ENCODE results near the gene XK. TPM values are rescaled to one million over a fixed set of nuclear protein-coding genes. Genes with fewer than 3 reads are reported as not detected.
"Not testable (repeated sequence)": the region's sequence is repeated elsewhere in the genome, so short reads cannot be mapped to it uniquely, and the experiment has no call there.

Gene XK
- total RNA-seq, 1 donor from 2014 or later: 0.88 TPM

DNA sequence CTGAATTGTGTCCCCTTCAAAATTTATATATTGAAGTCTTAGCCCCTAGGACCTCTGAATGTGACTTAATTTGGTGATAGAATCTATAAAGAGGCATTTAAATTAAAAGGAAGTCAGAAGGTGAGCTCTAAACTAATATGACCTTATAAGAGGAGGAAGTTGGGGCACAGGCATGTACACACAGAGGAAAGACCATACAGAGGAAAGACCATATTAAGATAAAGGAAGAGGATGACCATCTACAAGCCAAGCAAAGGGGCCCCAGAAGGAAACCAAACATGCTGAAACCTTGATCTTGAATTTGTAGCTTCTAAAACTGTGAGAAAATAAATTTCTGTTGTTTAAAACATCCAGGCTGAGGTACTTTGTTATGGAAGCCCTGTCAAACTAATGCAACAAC, 67.3 kb downstream of the XK start:
- no peak for DNase-seq (ENCODE audit: low read depth)

DNA sequence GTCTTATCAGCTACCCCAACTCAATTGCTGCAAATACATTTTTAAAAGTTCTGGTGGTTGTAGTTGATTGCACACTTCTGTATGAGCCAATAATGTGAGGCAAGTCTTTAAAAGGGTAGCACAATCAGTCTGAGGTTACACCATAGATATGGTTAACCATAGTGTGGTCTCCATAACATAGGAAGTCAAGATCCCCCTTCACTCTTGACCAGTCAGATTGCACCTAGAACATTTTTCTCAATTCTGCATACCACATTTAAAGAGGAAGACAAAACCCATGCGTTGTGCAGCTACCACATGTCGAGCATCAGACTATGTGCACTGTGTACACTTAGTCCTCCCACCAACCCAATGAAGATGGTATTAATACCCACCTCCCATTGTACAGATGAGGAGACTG, 67.8 kb downstream of the XK start:
- DNase-seq (ENCODE audit: low read depth): no peak

DNA sequence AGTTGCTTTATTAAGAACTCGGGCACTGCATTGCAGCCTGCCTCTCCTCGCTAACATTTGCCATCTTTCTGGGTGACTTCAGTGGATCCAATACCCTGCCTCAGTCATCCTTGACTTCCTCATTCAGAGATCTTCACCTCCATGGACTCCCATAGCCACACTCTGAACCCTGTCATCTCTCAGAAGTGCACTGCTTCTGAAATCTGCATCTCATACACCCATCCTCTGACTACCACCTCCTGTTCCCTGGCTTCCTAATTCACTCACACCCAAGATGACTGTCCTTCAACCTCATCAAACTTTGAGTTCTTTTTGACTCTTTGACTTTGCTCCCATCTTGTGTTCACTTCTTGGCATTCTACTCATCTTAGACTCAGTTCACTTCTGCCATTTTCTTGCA, 68.9 kb downstream of the XK start:
- DNase-seq (ENCODE audit: low read depth): no peak

DNA sequence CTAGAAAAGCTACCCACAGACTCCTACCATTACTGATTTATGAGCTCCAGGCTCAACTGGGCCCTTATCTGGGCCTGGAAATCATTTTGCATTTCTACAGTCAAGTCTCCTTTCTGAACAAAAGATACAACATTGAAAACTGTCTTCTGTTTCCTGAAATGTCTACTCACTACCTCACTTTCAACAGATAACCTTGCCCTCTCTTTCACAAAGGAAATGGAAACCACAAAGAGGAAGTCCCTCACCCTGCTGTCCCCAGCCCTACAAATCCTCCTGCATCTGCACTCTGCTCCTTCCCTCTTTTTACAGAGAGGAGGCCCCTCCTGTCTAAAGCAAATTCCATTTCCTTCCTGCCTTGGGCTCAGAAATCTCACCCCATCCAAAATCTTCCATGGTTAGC, 69.4 kb downstream of the XK start:
- no peak for DNase-seq (ENCODE audit: low read depth)

DNA sequence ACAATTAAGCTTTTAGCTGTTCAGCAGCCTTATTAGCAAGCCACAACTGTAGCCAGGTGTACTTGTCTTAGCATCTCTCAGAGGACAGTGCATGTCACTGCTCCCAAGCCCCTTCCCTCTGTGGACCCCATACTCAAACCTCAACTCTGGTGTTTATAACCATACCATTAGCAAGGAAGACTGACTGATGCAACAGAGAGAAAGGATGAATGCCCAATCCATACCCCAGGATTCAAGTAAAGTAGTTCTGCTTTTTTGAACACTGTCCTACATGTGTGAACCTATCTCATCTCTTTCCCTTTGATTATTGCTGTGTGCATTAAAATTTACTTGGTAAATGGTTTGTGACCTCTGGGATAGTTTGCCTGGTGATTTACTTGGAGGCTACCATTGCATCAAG, 71.5 kb downstream of the XK start:
- DNase-seq (ENCODE audit: low read depth): no peak

DNA sequence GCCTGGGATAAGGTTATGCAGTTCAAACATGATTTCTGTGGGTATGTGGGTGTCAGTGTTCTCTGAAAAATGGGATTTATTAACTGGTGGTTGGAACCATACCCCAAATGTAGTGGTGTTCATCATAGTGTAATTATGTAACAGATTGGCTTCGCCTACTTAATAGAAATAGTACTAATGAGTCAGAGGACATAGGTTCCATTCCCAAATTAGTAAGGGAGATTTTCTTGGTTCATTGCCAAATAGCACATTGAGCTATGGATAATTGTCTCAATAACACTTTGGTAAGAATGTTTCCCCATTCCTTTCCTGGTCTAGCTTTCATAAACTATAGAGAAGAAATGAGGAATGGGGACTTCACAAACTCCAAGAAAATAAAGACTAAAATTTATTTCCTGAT, 73.8 kb downstream of the XK start:
- no peak for DNase-seq (ENCODE audit: low read depth)

DNA sequence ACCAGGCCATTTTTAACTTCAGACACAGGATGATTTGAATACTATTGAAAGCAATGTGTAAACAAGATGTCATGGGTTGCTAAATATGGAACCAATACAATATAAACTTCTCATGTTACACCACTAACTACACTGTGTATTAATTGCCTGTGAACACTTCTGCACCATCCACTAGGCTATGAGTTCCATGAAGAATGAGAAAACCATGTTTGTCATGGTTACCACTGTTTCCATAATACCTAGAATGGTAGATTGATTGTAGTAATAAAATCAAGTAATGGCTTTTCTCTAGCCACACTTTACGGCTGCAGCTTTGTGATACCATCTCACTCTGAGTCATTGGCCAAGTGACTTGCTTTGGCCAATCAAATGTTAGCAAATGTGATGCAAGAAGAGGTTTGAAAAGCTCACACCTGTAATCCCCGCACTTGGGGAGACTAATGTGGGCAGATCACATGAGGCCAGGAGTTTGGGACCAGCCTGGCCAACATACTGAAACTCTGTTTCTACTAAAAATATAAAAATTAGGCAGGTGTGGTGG, 74.4 kb downstream of the XK start:
- DNase-seq (ENCODE audit: low read depth): no peak

DNA sequence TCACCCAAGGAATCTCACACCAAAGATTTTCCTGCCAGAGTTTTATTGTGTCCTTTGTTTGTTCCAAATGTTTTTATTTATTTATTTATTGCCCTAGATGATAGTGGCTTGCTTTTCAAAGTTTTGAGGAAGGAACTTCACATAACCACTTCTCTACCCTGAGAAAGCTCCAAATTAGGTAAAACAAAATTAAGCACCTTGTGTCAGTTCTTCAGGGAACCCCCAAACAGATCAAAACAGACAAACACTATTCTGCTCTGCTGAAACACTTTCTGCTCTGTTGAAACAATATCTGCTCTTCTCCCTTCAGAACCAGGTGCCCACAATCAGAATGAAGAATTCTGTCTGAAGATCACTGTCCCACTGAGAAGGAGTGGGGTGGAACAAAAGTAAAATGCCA, 77.8 kb downstream of the XK start:
- no peak for DNase-seq (ENCODE audit: low read depth)

DNA sequence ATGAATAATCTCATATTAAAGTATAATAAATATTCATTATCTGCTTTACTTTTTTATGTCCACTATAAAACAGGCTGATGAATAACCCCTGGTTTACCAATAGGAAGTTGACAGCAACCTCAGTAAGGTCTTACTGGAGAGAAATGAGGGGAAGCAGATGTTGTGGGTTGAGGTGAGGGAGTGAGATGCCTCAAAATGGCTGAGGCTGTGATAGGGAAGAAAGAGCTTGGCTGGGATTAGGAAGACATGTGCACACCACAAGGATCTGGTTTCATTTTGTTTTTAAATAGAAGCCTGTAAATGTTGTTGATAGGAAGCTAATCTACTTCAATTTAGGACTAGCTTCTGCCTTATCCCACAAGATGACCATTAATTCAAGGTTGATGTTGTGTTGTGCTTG, 79.9 kb downstream of the XK start:
- peak; percentile 67 for DNase-seq (ENCODE audit: low read depth)

DNA sequence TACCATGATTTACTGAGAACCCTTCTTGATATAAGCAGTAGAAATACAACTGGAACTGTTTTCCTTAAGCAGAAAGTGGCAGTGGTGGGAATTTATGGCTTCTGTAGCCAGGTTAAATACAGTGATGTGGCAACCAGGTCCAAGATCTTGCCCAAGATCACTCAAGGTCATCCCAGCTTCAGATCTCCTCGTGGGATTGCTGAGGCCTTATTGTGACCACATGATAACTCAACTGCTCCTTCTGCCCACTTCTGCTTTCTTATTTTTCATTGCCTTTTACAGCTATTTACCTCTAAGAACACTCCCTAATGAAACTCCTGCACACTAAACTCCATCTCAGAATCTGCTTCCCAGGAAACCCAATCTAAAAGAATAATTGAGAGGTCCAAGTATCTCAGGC, 81.8 kb downstream of the XK start:
- no peak for DNase-seq (ENCODE audit: low read depth)

DNA sequence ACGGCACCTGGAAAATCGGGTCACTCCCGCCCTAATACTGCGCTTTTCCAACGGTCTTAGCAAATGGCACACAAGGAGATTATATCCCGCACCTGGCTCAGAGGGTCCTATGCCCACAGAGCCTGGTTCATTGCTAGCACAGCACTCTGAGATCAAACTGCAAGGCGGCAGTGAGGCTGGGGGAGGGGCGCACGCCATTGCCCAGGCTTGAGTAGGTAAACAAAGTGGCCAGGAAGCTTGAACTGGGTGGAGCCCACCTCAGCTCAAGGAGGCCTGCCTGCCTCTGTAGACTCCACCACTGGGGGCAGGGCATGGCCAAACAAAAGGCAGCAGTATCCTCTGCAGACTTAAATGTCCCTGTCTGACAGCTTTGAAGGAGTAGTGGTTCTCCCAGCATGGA, 83.3 kb downstream of the XK start:
- not testable (repeated sequence) for DNase-seq (ENCODE audit: low read depth)

DNA sequence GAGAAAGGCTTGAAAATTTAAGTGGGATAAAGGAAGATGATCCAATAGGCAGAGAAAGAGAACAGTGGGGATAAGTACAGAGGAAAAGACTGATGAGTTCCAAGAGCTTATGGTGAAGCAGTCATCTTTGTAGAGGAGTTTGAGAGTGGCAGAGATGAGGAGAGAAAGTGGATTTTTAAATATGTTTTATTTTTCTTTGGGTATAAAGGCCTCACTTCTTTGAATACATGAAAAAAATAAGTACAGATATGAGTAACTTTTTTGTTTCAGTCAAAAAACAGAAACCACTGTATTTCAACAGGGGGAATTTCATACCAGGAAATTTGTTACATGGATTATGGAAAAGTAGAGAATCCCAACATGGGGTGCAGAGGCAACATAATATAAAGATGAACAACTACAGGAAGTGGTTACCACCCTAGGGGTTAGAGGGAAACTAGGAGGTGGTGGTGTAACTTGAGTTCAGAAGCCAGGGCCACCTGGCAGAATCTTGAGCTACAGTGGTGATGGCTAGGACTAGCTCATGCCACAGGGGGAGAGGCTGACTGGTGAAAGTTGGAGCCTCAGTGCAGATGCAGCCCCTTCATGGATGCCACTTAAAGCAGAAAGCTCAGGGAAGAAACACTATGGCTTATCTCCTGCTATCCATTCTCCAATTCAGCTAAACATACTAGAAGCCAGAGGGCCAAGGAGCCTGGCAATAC, 90.8 kb downstream of the XK start:
- no peak for DNase-seq (ENCODE audit: low read depth)

DNA sequence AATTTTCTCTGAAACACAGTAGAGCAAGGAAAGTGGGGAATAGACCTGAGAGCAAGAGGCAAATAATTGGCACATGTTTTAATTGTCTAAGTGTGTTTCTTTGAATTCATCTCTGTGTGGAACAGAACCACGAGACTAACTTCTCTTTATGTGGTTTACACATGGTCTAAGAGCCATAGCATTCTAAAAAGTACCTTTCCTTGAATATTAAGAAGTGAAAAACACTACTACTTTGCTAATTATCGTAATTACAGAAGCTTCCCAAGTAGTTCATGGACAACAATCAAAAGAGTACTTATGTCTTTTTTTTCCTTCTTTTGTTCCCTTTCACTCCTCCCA, 91.4 kb downstream of the XK start:
- DNase-seq (ENCODE audit: low read depth): no peak

DNA sequence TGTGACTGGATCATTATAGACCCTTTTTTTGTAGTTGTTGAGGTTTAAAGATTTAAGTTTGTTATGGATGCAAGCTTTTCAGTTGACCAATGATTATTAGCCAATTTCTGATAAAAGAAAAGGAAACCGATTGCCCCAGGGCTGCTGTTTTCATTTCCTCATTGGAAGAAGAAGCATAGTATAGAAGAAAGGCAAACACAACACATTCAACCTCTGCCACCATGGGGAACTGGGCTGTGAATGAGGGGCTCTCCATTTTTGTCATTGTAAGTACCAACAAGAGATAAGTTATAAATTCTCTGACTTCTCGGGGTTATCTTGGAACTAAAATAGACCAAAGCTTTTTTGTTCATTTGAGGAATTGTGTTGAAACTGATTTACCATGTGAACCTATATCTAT, 94.3 kb downstream of the XK start, which contains the start of gene CYBB:
TSS of gene CYBB (plus strand) at position 203 of the 400 bp plus-strand sequence. CDS start at position 222, 19 bp downstream.
- no peak for DNase-seq (ENCODE audit: low read depth)

DNA sequence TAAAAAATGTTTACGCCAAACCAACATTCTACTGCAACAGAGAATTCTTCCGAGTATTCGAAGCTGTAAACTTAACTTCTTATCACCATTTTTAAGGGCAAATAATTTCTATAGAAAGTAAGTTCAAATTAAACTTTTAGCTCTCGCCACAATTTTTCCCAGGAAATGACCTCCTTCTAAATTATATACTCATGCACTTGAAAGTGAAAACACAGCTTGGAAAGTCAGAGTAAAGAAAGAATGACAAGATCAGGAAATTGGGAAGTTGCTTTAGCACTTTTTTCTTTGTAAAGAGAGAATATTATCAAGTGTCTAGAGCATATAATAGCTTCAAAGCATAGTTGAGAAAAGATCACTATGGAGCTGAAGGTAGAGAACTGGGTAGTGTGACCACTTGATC, 95.5 kb downstream of the XK start:
- no peak for DNase-seq (ENCODE audit: low read depth)

Other genes with a start within 250 kb of the XK start
- gene LANCL3, start 114.1 kb upstream of the XK start, total RNA-seq: 0.21 and 0.31 TPM in 2 replicates
- gene CYBB, start 94.3 kb downstream of the XK start, total RNA-seq: 0.05 and 0.08 TPM in 2 replicates
- gene DYNLT3, start 161.8 kb downstream of the XK start, total RNA-seq: 57.0 and 61.2 TPM in 2 replicates